Measurements from ENCODE around the gene G0S2.

DNA sequence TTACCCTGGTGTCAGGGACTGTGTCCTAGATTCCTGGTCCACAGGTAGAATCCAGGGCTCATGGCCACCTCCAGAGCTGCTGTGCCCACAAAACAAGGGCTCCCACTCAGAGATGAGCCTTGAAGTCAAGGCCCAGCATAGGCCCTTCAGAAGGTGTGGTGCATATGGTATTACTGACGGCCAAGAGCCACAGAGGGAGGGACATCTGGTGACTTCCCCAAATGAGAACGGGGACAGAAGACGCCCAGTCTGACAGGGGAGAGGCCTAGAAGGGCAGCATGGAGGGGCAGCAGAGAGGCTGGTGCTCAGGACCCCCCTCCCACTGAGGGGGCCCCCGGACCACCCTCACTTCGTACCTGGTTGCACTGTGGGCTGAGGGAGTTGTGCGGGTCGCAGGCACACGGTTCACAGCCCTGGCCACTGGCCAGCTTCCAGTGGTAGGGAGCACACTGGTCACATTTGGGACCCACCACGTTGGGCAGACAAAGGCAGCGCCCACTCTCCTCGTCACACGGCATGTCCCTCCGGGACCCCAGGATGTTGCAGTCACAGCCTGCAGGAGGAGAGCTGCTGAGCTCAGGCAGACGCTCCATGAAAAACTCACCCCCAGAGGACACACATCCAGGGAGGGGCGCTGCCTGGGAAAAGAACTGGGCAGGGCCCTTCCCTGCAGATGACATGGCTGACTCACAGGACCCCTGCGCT lies 48.0 kb upstream of the G0S2 start:
- TF ChIP-seq, protein P1, sequence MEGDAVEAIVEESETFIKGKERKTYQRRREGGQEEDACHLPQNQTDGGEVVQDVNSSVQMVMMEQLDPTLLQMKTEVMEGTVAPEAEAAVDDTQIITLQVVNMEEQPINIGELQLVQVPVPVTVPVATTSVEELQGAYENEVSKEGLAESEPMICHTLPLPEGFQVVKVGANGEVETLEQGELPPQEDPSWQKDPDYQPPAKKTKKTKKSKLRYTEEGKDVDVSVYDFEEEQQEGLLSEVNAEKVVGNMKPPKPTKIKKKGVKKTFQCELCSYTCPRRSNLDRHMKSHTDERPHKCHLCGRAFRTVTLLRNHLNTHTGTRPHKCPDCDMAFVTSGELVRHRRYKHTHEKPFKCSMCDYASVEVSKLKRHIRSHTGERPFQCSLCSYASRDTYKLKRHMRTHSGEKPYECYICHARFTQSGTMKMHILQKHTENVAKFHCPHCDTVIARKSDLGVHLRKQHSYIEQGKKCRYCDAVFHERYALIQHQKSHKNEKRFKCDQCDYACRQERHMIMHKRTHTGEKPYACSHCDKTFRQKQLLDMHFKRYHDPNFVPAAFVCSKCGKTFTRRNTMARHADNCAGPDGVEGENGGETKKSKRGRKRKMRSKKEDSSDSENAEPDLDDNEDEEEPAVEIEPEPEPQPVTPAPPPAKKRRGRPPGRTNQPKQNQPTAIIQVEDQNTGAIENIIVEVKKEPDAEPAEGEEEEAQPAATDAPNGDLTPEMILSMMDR (IDR thresholded peaks at IDR 0.05), result no peak
- no peak for TF ChIP-seq POLR2A (IDR thresholded peaks at IDR 0.05)

Data from gastroesophageal sphincter (tissue), 3 donors.